ENCODE data around the gene PAIP2B.

Gene PAIP2B

GRCh38 chr2:71254078-71254477, 27.2 kb upstream of the PAIP2B start:
- H3K4me3 ChIP-seq (ENCODE audit: low read depth, low read length) = no peak overlapping the region
- TF ChIP-seq CTCF (conservative IDR thresholded peaks at IDR 0.05; ENCODE audit: low read depth, low read length) = no peak

GRCh38 chr2:71253476-71253875, 26.6 kb upstream of the PAIP2B start:
- no peak for TF ChIP-seq CTCF (conservative IDR thresholded peaks at IDR 0.05; ENCODE audit: low read depth, low read length)
- no peak for DNase-seq (ENCODE audit: low read depth)
- H3K4me3 ChIP-seq (ENCODE audit: low read depth, low read length) = no peak overlapping the region

More at GRCh38 chr2:71254078-71254477, 27.2 kb upstream of the PAIP2B start:
- DNase-seq (ENCODE audit: low read depth) = no peak

GRCh38 chr2:71252862-71253261, 26.0 kb upstream of the PAIP2B start:
- H3K4me3 ChIP-seq (ENCODE audit: low read depth, low read length) = no peak overlapping the region
- DNase-seq (ENCODE audit: low read depth) = no peak
- no peak for TF ChIP-seq CTCF (conservative IDR thresholded peaks at IDR 0.05; ENCODE audit: low read depth, low read length)

- no peak for DNase-seq (ENCODE audit: low read depth)
- TF ChIP-seq CTCF (conservative IDR thresholded peaks at IDR 0.05; ENCODE audit: low read depth, low read length) = no peak
These were observed 24.0 kb upstream of the PAIP2B start for GRCh38 chr2:71250935-71251334.

GRCh38 chr2:71244302-71244660, 17.4 kb upstream of the PAIP2B start:
- no peak for TF ChIP-seq CTCF (conservative IDR thresholded peaks at IDR 0.05; ENCODE audit: low read depth, low read length)
- DNase-seq (ENCODE audit: low read depth) = no peak
- no peak overlapping the region for H3K4me3 ChIP-seq (ENCODE audit: low read depth, low read length)

More at GRCh38 chr2:71250935-71251334, 24.0 kb upstream of the PAIP2B start:
- no peak overlapping the region for H3K4me3 ChIP-seq (ENCODE audit: low read depth, low read length)

- no peak for DNase-seq (ENCODE audit: low read depth)
- no peak overlapping the region for H3K4me3 ChIP-seq (ENCODE audit: low read depth, low read length)
- no peak for TF ChIP-seq CTCF (conservative IDR thresholded peaks at IDR 0.05; ENCODE audit: low read depth, low read length)
These were observed 16.9 kb upstream of the PAIP2B start for GRCh38 chr2:71243634-71244301.

- TF ChIP-seq CTCF (conservative IDR thresholded peaks at IDR 0.05; ENCODE audit: low read depth, low read length) = no peak
These were observed 13.9 kb upstream of the PAIP2B start for GRCh38 chr2:71240794-71241193.

More at GRCh38 chr2:71240794-71241193, 13.9 kb upstream of the PAIP2B start:
- no peak for DNase-seq (ENCODE audit: low read depth)
- H3K4me3 ChIP-seq (ENCODE audit: low read depth, low read length) = no peak overlapping the region
